Measurements from ENCODE around the gene CIT. TPM values are rescaled to one million over a fixed set of nuclear protein-coding genes. Genes with fewer than 3 reads are reported as not detected.
"Not testable (repeated sequence)": the region's sequence is repeated elsewhere in the genome, so short reads cannot be mapped to it uniquely, and the experiment has no call there.

CIT gene
- total RNA-seq, 4 donors from 2014 or later = under 0.01 to 28.1 (median 5.8) TPM

DNA sequence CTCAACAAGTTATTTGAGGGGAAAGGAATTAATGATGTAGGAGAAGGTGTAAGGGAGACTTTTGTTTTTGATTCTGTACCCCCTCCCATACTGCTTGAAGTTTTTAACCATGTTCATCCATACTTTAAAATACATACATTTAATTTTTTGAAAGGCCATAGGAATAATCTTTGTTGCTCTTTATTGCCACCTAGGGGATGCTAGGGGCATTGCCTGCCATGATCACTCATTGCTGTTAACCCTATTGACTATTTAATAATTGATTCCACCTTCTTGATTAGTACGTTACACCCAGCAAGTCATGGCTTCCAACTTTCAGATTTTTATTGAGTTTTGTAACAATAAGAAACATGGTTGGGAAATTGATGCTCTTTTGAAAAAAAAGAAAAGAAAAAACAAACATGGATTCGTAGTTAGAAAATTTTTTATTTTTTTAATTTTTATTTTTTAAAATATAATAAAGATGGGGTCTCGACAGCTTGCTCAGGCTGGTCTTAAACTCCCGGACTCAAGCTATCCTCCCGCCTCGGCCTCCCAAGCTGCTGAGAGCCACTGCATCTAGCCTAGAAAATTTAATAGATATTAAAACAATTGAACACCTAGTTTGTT is 217.7 kb downstream of the CIT start:
- Histone ChIP-seq H3K4me3 (no peak overlapping the region), H3K27ac (no peak overlapping the region), H3K9me3 (no peaks in the 10 kb centered on the region), H3K36me3 (no peaks in the 10 kb centered on the region), H3K4me1 (no peaks in the 10 kb centered on the region), H3K27me3 (no peaks in the 10 kb centered on the region)
- no peak for DNase-seq
- intact Hi-C loops (cut with DNase I; ENCODE audit: low total_unique reads) = no loop called here
- TF ChIP-seq POLR2A (IDR thresholded peaks at IDR 0.05) = no peak
- TF ChIP-seq, protein P1, sequence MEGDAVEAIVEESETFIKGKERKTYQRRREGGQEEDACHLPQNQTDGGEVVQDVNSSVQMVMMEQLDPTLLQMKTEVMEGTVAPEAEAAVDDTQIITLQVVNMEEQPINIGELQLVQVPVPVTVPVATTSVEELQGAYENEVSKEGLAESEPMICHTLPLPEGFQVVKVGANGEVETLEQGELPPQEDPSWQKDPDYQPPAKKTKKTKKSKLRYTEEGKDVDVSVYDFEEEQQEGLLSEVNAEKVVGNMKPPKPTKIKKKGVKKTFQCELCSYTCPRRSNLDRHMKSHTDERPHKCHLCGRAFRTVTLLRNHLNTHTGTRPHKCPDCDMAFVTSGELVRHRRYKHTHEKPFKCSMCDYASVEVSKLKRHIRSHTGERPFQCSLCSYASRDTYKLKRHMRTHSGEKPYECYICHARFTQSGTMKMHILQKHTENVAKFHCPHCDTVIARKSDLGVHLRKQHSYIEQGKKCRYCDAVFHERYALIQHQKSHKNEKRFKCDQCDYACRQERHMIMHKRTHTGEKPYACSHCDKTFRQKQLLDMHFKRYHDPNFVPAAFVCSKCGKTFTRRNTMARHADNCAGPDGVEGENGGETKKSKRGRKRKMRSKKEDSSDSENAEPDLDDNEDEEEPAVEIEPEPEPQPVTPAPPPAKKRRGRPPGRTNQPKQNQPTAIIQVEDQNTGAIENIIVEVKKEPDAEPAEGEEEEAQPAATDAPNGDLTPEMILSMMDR (IDR thresholded peaks at IDR 0.05) = peak; percentile 54 to 77 (median 62)

- H3K4me3 ChIP-seq; H3K9me3 ChIP-seq; H3K27ac ChIP-seq; DNase-seq; H3K27me3 ChIP-seq; H3K4me1 ChIP-seq; H3K36me3 ChIP-seq; intact Hi-C loops (cut with DNase I; ENCODE audit: low total_unique reads): not testable (repeated sequence)
These were observed 219.0 kb downstream of the CIT start for GRCh38 chr12:119658166-119658565.

DNA sequence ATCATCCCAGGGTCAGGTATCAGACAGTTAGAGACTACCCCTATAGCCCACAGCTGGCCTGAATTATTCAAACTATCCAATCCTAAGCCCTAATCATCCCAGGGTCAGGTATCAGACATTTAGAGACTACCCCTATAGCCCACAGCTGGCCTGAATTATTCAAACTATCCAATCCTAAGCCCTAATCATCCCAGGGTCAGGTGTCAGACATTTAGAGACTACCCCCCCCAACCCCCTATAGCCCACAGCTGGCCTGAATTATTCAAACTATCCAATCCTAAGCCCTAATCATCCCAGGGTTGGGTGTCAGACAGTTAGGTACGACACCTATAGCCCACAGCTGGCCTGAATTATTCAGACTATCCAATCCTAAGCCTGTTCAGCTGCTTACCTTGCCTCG is 220.1 kb downstream of the CIT start:
- H3K9me3 ChIP-seq; intact Hi-C loops (cut with DNase I; ENCODE audit: low total_unique reads); H3K27me3 ChIP-seq: not testable (repeated sequence)

DNA sequence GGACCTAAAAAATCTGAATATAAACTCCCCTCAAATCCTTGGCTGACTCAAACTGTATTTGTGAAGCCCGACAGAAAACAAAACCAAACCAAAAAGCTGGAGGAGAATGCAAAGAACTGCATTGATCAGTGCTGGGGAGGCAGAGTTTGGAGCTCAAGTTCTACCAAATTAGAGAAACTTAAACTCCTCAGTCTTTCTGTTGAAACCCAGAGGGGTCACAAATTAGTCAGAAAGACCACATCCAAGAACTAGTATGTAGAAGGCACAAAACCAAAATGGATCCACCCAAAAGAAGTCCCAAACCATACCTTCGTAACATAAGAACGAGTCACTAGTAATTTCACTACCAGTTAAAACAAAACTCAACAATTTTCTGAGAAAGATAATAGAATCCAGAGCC is 224.5 kb downstream of the CIT start:
- Histone ChIP-seq H3K36me3 (no peaks in the 10 kb centered on the region), H3K4me3 (no peak overlapping the region), H3K4me1 (no peaks in the 10 kb centered on the region), H3K9me3 (peaks cover 0 to 8% of the 10 kb centered on the region in 2 donors), H3K27me3 (no peaks in the 10 kb centered on the region), H3K27ac (no peak overlapping the region)
- no peak for DNase-seq
- intact Hi-C loops (cut with DNase I; ENCODE audit: low total_unique reads) = no loop called here
- TF ChIP-seq, protein P1 (IDR thresholded peaks at IDR 0.05) = no peak

More for the DNA sequence above, 220.1 kb downstream of the CIT start:
- not testable (repeated sequence) for H3K4me3 ChIP-seq, DNase-seq, H3K36me3 ChIP-seq, H3K4me1 ChIP-seq, H3K27ac ChIP-seq

DNA sequence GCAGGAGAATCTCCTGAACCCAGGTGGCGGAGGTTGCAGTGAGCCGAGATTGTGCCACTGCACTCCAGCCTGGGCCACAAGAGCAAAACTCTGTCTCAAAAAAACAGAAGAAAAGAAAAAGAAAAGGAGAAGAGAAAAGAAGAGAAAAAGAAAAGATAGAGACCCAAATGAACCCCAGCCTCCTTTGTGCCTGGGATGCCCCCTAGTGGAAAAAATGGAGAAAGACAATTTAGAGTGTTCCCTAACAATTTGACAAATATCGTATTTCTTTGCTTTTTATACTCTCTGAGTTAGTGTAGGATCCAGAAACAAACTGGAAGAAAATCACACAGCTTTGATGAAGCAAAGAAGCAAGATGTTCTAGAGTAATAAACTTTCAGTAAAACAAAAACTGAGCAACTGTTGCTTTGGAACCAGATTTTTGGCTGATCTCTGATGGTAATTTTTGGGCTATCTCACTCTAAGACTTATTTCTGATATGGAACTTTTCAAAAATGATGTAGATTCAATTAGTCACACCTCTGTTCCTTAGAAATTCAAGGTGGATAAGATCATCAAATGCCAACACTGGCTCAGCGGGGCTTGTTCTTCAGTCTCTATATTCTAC is 227.8 kb downstream of the CIT start:
- no peaks in the 10 kb centered on the region for H3K4me1 ChIP-seq
- H3K9me3 ChIP-seq = peaks cover 0 to 8% of the 10 kb centered on the region in 2 donors
- H3K27me3 ChIP-seq = no peaks in the 10 kb centered on the region
- H3K4me3 ChIP-seq = no peak overlapping the region
- TF ChIP-seq, protein P1 (IDR thresholded peaks at IDR 0.05) = peak; percentile 10 to 23 (median 22)
- TF ChIP-seq POLR2A (IDR thresholded peaks at IDR 0.05) = no peak
- intact Hi-C loops (cut with DNase I; ENCODE audit: low total_unique reads) = no loop called here
- no peaks in the 10 kb centered on the region for H3K36me3 ChIP-seq
- no peak overlapping the region for H3K27ac ChIP-seq
- DNase-seq = no peak

GRCh38 chr12:119645535-119646059 is 231.5 kb downstream of the CIT start:
- TF ChIP-seq POLR2A (IDR thresholded peaks at IDR 0.05) = no peak
- TF ChIP-seq, protein P1 (IDR thresholded peaks at IDR 0.05) = no peak
- Histone ChIP-seq H3K4me3 (no peak overlapping the region), H3K9me3 (no peaks in the 10 kb centered on the region), H3K4me1 (no peaks in the 10 kb centered on the region), H3K27me3 (no peaks in the 10 kb centered on the region), H3K27ac (no peak overlapping the region), H3K36me3 (no peaks in the 10 kb centered on the region)
- DNase-seq = no peak
- intact Hi-C loops (cut with DNase I; ENCODE audit: low total_unique reads) = no loop called here
